Stimulated activated CD8-positive, alpha-beta memory T cell treated with anti-CD3 and anti-CD28 coated beads, Interleukin-4, amount 100 ng/mL, for 48 hours (primary cell): Measurements from ENCODE around the gene AUTS2.

ENCODE experiments used
- DNase-seq: peaks from one replicate; pipeline ENCODE4 v3.0.0-alpha.2; 2020

The AUTS2 gene

GRCh38 chr7:69598081-69598486, at the start of gene AUTS2:
Gene AUTS2 (plus strand): TSS chr7:69598475. CDS start chr7:69599654, 1,179 bp downstream.
- peak; percentile 47 for DNase-seq

GRCh38 chr7:69550991-69551390, 47.3 kb upstream of the AUTS2 start:
- no peak for DNase-seq

- DNase-seq, result no peak
Measured at GRCh38 chr7:69553190-69553589, 45.1 kb upstream of the AUTS2 start.

GRCh38 chr7:69561266-69561960, 36.9 kb upstream of the AUTS2 start:
- no peak for DNase-seq

GRCh38 chr7:69564454-69565417, 33.5 kb upstream of the AUTS2 start:
- no peak for DNase-seq

GRCh38 chr7:69567800-69568199, 30.5 kb upstream of the AUTS2 start:
- DNase-seq, result no peak

- DNase-seq, result no peak
Measured at GRCh38 chr7:69568266-69568665, 30.0 kb upstream of the AUTS2 start.

- DNase-seq, result no peak
Measured at GRCh38 chr7:69575651-69576050, 22.6 kb upstream of the AUTS2 start.

- DNase-seq, result no peak
Measured at GRCh38 chr7:69577221-69577620, 21.1 kb upstream of the AUTS2 start.

- DNase-seq, result no peak
Measured at GRCh38 chr7:69585169-69585568, 13.1 kb upstream of the AUTS2 start.

- no peak for DNase-seq
Measured at GRCh38 chr7:69586321-69586720, 12.0 kb upstream of the AUTS2 start.

GRCh38 chr7:69588773-69589172, 9.5 kb upstream of the AUTS2 start:
- DNase-seq, result no peak

GRCh38 chr7:69591805-69592204, 6.5 kb upstream of the AUTS2 start:
- DNase-seq, result no peak

- DNase-seq, result no peak
Measured at GRCh38 chr7:69593511-69593910, 4.8 kb upstream of the AUTS2 start.

GRCh38 chr7:69595415-69595814, 2.9 kb upstream of the AUTS2 start:
- no peak for DNase-seq

- DNase-seq, result no peak
Measured at GRCh38 chr7:69596056-69596455, 2.2 kb upstream of the AUTS2 start.

- peak; percentile 23 for DNase-seq
Measured at GRCh38 chr7:69596723-69597277, 1.5 kb upstream of the AUTS2 start.

- DNase-seq, result peak; percentile 26
Measured at GRCh38 chr7:69597278-69598076, 798 bp upstream of the AUTS2 start.

GRCh38 chr7:69598487-69599285, 411 bp downstream of the AUTS2 start:
- no peak for DNase-seq

GRCh38 chr7:69599286-69599954, 1.1 kb downstream of the AUTS2 start:
- DNase-seq, result peak; percentile 24

- no peak for DNase-seq
Measured at GRCh38 chr7:69599955-69600709, 1.9 kb downstream of the AUTS2 start.
